Esophagus muscularis mucosa (tissue), 4 donors: ENCODE measurements around the gene HGD.

Source experiments
- EP300 ChIP-seq: sonication (generic); formaldehyde crosslinking; IDR thresholded peaks from one replicate; pipeline ENCODE4 v1.6.1; 2017; ENCODE audit warnings: antibody characterized with exemption
- POLR2A ChIP-seq: fragments of 450-650 bp; IDR thresholded peaks from one replicate; pipeline ENCODE4 v1.6.1; 2017; ENCODE audit warnings: antibody characterized with exemption, moderate library complexity, mild to moderate bottlenecking, low read depth
- POLR2AphosphoS5 ChIP-seq, 2 donors: sonication (generic); formaldehyde crosslinking; IDR thresholded peaks; one replicate each; pipeline ENCODE4 v1.6.1; 2017; ENCODE audit warnings: antibody characterized with exemption in 2 of 2
- TF ChIP-seq, protein P1 (sequence below), 3 experiments: fragments of 200-600 bp in 2 of 3; fragments of 450-650 bp in 1 of 3; sonication (generic) in 2 of 3; IDR thresholded peaks; one replicate each; pipeline ENCODE4 v1.5.1; 2017 to 2019; ENCODE audit warnings: antibody characterized with exemption in 3 of 3, mild to moderate bottlenecking in 2 of 3, moderate library complexity in 1 of 3

DNA sequence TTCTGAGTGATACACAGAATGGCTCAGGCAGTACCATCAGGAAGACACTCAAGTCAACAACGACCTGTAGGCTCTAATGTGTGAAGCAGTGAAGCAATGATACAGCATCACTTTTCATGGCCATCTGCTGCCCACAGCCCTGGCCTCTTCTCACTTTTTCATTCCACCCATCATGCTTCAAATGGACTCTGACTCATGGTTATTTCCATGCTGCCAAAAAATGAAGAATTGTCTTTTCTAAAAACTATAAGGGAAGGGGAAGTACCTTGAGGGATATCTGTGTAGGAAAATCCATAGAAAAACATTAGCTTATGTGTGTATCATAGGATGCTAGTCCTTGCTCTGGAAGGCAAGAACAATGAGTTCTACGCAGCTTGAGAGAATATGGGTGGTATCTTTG is 11.5 kb downstream of the HGD start:
- TF ChIP-seq, protein P1, sequence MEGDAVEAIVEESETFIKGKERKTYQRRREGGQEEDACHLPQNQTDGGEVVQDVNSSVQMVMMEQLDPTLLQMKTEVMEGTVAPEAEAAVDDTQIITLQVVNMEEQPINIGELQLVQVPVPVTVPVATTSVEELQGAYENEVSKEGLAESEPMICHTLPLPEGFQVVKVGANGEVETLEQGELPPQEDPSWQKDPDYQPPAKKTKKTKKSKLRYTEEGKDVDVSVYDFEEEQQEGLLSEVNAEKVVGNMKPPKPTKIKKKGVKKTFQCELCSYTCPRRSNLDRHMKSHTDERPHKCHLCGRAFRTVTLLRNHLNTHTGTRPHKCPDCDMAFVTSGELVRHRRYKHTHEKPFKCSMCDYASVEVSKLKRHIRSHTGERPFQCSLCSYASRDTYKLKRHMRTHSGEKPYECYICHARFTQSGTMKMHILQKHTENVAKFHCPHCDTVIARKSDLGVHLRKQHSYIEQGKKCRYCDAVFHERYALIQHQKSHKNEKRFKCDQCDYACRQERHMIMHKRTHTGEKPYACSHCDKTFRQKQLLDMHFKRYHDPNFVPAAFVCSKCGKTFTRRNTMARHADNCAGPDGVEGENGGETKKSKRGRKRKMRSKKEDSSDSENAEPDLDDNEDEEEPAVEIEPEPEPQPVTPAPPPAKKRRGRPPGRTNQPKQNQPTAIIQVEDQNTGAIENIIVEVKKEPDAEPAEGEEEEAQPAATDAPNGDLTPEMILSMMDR (IDR thresholded peaks at IDR 0.05), result no peak
- TF ChIP-seq POLR2A (no peak), EP300 (no peak), POLR2AphosphoS5 (IDR thresholded peaks at IDR 0.05) (no peak)
